ENCODE results near the gene ZNG1A.
"Not testable (repeated sequence)": the region's sequence is repeated elsewhere in the genome, so short reads cannot be mapped to it uniquely, and the experiment has no call there.

- not testable (repeated sequence) for TF ChIP-seq EP300, CTCF, POLR2AphosphoS5, POLR2A (IDR thresholded peaks at IDR 0.05)
Observed at GRCh38 chr9:86697-87096, 92.2 kb downstream of the ZNG1A start.
